GM08714 (cell line): ENCODE measurements around the gene APOBEC3C.
A peak's percentile ranks its signal among the peaks of the same experiment; 100 is the strongest.
"Not testable (repeated sequence)": the region's sequence is repeated elsewhere in the genome, so short reads cannot be mapped to it uniquely, and the experiment has no call there.

Source experiments
- H3K4me3 ChIP-seq: fragments of 200-500 bp; sonication (Bioruptor generic); 2 replicates; pipeline ENCODE4 v1.5.1; 2014; ENCODE audit warnings: mild to moderate bottlenecking, low read length, inconsistent platforms
- ZNF274 ChIP-seq: IDR thresholded peaks from 2 replicates; pipeline ENCODE4 v1.6.1; 2012; ENCODE audit warnings: mild to moderate bottlenecking, low read depth, low read length

APOBEC3C gene

DNA sequence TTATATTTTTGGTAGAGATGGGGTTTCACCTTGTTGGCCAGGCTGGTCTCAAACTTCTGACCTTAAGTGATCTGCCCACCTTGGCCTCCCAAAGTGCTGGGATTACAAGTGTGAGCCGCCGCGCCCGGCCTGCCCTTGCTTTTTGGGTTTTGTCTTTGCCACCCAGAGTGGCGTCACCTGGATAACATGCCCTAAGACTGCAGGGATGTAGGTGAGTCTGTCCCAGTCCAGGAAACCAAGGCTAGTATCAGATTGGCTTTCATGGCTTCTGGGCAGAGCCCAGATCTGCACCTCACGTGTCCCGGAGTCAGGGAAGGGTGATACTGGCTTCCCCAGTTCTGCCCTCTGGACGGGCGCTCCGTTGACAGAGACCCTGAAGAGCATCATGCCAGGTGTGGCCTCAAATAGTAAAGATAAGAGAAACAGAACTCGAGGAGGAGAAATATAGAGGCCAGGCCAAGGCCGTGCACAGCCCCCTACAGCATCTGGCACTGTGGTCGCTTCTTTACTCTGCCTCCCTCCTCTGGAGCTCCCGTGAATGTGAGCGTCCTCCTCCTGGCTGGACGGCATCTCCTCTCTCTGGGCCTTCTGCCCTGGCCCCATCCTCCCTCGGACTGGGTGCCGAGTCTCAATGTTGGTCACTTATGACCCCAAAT, 39.8 kb upstream of the APOBEC3C start:
- no peak overlapping the region for H3K4me3 ChIP-seq
- TF ChIP-seq ZNF274 = no peak

DNA sequence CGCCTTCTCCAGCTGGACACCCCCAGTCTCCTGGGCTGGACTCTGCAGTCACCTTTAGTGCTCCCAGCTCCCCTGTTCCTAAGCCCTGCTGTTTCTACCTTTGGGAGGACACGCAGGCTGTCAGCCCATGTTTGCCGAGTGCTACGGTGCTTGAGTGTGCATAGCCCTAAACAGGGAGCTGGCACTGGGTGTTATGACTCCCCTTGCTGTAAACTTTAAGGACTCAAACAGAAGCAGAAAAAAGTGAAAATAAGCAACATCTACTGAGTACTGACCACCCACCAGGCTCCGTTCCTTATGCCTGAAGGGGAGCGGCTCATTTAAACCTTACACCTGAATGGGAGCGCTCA, 39.3 kb upstream of the APOBEC3C start:
- TF ChIP-seq ZNF274 = no peak
- H3K4me3 ChIP-seq = no peak overlapping the region

DNA sequence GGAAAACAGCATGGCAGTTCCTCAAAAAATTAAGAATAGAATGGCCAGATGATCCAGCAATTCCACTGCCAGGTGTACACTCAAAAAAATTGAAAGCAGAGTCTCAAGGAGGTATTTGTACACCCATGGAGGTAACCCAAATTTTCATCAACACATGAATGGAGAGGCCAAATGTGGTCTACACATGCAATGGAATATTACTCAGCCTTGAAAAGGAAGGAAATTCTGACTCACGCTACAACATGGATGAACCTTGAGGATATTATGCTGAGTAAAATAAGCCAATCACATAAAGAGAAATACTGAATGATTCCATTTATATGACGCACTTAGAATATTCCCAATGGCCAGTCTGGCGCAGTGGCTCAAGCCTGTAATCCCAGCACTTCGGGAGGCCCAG, 36.8 kb upstream of the APOBEC3C start:
- H3K4me3 ChIP-seq = not testable (repeated sequence)

DNA sequence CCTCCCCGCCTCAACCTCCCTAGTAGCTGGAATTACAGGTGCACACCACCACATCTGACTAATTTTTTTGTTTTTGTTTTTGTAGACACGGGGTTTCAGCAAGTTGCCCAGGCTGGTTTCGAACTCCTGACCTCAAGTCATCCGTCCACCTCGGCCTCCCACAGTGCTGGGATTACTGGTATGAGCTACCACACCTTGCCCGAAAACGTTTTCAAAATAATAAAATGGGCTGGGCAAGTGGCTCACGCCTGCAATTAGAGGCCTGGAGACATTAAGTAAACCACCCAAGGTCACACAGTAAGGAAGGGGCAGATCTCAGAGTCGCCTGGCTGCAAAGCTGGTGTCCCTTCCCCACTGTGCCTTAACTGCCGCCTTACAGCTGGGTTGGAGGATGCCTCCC, 33.5 kb upstream of the APOBEC3C start:
- H3K4me3 ChIP-seq = not testable (repeated sequence)

DNA sequence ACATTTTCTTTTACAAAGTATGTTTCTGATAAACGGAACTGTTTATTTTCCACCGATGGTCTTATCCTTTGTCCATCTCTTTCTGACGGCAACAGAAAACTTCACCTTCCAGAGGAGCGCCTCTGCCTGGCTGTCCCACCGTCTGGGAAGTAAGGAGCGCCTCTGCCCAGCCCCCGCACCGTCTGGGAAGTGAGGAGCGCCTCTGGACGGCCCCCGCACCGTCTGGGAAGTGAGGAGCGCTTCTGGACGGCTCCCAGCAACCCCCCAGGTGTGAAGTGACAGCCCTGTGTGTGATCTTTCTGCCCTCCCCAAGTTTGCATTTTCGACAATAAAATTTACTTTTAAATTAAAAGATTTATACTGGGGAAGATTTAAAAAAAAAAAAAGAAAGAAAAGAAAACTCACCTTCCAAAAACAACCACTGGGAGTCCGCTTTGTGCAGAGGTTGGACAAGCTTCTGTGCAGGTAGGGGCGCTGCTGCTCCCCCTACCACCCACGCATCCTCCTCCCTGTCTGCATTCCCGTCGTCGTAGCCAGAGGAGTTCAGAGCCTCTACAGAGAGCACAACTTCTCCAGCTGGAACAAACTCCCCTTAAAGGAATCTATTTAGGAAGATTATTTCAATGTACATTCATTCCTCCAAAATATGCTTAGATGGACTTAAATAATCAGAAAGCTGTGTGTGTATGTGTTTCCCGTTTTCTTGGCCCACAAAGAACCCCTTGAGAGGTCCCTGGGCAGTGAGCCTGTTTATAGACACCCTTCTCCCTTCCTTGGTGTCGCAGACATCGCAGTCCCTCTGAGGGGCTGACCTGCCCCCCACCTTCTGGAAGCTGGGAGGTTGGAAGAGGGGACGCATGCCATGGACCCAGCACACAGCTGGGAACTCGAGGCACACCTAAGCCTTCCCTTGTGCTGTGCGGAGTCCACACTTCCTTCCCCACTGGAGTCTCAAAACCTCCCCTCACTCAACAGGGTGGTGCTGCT, 32.8 kb upstream of the APOBEC3C start:
- H3K4me3 ChIP-seq = peak overlapping the region; percentile 18; the same call in 1 of the 2 replicates
- no peak for TF ChIP-seq ZNF274

DNA sequence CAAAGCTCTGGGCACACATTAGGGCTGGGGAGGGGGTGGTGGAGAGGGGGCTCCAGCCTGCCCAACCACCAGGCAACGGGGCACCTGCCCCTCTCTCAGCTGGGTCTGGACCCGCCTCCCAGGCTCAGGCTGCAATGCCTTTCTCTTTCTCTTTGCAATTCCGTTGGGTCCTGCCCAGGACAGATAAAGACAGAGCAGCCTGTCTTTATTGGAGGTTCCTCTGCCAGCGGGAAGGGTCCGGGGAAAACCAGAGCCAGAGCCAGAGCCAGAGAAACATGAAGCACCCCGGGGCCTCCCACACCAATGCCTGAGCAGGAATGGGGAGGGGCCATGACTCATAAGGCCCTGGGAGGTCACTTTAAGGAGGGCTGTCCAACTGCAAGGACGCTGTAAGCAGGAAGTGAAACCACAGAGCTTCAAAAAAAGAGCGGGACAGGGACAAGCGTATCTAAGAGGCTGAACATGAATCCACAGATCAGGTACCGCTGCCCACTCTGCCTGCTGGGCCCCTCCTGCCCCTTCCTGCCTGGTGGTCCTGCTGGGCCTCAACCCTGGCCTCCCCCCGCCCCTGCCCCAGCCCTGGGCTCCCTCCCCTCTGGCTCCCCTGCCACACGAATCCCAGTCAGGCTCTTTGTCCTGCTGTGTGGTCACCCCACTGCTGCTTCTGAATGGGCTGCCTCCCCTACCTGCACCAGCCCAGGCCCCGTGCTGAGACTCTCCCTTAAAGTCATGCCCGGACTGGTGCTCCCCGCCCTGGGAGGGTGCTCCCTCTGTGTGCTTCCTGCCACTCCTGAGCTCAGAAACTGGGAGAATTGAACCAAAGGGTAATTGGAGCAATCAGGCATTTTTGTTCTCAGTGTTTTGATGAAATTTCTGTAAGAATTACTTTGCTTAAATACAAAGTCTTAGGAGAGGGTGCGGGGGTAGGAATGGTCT, 31.8 kb upstream of the APOBEC3C start, which contains the start of gene APOBEC3B:
APOBEC3B (plus strand) TSS at position 356 of the 936 bp plus-strand sequence; CDS start at position 463, 107 bp downstream.
- peak within 1 kb of the TSS; percentile 18; the same call in 1 of the 2 replicates for H3K4me3 ChIP-seq
- TF ChIP-seq ZNF274 = no peak

DNA sequence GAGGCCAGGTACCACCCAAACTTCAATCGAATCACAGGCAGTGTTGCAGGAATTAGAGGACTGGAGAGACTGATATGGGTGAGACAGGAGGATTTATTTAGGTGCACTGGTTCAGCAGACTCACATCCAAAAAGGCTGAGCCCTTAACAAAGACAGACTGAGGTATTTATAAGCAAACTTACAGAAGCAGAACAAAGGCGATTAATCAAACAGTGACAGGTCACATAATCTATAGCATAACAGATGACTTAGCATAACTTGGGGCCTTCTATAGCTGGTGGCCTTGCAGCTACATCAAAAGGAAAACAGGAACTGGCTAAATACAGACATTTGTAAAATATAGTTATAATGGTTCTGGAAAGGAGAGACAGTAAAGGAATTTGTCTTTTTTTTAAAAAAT, 29.8 kb upstream of the APOBEC3C start:
- H3K4me3 ChIP-seq = no peak overlapping the region
- TF ChIP-seq ZNF274 = no peak

DNA sequence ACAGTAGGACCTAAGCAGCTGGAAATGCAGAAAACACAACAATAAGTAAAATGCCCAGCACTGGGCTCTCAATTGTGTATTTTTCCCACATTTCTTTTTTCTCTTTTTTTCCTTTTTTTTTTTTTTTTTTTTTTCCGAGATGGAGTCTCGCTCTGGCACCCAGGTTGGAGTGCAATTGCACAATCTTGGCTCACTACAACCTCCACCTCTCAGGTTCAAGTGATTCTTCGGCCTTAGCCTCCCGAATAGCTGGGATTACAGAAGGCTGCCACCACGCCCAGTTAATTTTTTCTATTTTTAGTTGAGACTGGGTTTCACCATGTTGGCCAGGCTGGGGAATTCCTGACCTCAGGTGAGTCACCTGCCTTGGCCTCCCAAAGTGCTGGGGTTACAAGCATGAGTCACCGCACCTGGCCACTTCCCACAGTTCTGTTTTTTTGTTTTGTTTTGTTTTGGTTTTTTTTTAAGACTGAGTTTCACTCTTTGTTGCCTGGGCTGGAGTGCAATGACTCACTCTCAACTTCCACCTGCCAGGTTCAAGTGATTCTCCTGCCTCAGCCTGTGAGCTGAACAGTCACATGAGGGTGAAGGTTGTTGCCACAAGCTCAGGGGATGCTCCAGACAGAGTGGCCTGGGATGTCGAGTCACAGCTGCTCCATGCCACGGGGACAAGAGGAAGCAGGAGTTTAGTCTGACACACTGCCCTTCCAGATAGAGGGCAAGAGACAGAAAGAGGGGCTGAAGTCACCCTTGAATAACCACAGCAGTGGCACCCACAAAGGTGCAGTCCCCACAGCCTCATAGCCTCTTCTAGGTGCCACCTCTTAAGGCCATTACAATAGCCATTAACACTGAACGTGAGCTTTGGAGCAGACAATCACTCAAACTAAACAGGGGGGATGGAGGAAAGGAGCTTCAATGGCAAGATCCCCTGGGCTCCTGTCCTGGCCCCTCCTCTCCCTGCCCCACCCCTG, 29.0 kb upstream of the APOBEC3C start:
- H3K4me3 ChIP-seq = not testable (repeated sequence)

DNA sequence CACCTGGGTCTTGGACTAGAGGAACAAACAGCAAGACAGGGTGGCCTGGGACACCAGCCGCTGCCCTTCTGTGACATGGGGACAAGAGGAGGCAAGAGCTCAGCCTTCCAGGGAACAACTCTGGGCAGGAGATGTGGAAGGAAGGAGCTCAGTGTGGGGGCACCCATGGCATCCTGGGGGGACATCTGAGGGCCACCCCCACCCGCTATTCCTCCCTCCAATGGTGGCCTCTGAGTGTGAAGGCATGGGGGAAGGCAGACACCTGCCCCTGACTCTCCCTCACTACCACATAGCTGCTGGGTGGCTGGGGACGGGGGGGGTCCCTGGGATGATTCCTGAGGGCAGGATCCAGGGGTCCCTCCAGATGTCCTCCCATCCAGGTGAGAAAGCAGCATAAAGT, 27.4 kb upstream of the APOBEC3C start:
- H3K4me3 ChIP-seq = no peak overlapping the region
- TF ChIP-seq ZNF274 = no peak

DNA sequence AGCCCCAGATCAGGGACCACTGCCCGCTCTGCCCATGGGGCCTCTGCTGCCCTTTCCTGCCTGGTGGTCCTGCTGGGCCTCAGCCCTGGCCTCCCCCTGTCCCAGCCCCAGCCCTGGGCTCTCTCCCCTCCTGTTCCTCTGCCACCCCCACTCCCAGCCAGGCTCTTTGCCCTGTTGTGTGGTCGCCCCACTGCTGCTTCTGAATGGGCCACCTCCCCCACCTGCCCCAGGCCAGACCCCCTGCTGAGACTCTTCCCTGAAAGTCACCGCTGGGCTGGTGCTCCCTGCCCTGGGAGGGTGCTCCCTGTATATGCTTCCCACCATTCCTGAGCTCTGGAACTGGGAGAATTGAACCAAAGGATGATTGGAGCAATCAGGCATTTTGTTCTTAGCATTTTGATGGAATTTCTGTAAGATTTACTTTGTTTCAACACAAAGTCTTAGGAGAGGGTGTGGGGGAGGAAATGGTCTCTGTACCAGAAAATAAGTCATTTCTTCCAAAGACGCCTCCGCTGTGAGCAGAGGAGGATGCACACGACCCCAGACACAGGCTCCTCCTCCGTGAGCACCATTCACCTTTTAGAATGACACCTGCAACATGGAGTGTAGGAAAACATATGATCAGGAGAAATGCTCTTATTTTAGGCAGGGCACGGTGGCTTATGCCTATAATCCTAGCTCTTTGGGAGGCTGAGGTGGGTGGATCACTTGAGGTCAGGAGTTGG, 26.7 kb upstream of the APOBEC3C start:
- H3K4me3 ChIP-seq = no peak overlapping the region
- no peak for TF ChIP-seq ZNF274

DNA sequence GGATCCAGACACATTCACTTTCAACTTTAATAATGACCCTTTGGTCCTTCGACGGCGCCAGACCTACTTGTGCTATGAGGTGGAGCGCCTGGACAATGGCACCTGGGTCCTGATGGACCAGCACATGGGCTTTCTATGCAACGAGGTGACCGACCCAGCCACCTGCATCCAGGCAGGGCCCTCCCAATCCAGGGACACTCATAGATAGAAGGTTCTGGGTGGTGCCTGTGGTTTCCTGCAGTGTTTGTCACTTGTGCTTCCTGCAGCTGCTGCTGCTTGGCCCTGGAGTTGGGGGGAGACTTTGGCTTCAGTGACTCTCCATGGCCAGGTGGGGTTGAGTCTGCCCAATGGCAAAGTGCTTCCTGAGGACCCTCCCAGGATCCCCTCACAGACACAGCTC, 24.6 kb upstream of the APOBEC3C start:
- H3K4me3 ChIP-seq = no peak overlapping the region
- no peak for TF ChIP-seq ZNF274

DNA sequence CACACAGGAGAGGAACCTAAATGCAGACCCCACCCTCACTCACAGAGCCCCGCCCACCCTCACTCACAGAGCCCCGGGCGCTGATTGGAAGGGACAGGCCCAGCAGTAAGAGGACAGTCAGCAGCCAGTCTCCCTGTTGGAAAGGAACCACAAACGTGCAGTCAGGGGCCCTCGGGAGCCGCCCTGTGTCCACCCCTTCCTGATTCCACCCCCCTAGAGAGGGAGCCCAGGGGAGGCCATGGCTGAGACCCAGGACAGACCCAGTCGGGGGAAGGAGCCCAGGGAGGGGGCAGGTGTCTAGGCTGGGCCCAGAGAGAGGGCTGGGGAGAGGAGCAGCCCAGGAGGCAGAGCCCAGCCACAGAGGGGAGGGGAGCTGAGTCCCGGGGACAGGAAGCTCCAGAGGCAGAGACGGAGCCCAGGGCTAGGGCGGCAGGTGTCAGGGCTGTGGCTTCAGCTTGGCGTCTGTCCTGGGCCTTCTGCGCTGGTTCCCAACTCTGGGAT, 21.1 kb upstream of the APOBEC3C start:
- not testable (repeated sequence) for H3K4me3 ChIP-seq
